HepG2 (cell line): ENCODE results near the gene CYP27A1.

Experiments used
- GABPB1 ChIP-seq: IDR thresholded peaks from 2 replicates; pipeline ENCODE4 v1.6.1; 2016; ENCODE audit warnings: mild to moderate bottlenecking, missing genetic modification reagents, moderate library complexity, missing compliant biosample characterization
- TFAP4 ChIP-seq: sonication (generic); IDR thresholded peaks from 2 replicates; pipeline ENCODE4 v1.6.1; 2016; ENCODE audit warnings: low read depth, borderline replicate concordance
- TF ChIP-seq, protein P1 (sequence below): sonication (generic); formaldehyde crosslinking; IDR thresholded peaks from 2 replicates; pipeline ENCODE4 v1.5.0; 2020; ENCODE audit warnings: mild to moderate bottlenecking, missing genetic modification reagents, moderate library complexity
- TF ChIP-seq, protein P2 (sequence below): sonication (generic); formaldehyde crosslinking; IDR thresholded peaks from 2 replicates; pipeline ENCODE4 v1.8.0; 2022; ENCODE audit warnings: low read depth, missing genetic modification reagents

DNA sequence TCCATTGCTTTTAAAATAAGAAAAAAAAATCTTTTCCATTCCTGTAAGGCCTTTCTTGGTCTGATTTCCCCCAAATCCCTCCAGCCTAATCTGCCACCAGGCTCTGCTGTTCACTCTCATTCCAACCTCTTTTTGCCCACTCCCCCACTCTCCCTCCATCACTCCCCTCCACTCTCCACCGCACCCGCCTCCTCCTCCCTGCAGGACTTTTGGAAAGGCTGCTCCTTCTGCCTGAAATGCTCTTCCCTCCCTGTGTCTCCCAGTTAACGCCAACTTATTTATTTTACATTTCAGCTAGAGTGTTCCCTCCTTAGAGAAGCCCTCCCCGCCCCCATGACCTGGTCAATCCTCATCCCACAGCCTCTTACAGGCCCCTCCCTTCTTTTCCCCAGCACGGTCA, 72.9 kb downstream of the CYP27A1 start:
- TF ChIP-seq, protein P1, sequence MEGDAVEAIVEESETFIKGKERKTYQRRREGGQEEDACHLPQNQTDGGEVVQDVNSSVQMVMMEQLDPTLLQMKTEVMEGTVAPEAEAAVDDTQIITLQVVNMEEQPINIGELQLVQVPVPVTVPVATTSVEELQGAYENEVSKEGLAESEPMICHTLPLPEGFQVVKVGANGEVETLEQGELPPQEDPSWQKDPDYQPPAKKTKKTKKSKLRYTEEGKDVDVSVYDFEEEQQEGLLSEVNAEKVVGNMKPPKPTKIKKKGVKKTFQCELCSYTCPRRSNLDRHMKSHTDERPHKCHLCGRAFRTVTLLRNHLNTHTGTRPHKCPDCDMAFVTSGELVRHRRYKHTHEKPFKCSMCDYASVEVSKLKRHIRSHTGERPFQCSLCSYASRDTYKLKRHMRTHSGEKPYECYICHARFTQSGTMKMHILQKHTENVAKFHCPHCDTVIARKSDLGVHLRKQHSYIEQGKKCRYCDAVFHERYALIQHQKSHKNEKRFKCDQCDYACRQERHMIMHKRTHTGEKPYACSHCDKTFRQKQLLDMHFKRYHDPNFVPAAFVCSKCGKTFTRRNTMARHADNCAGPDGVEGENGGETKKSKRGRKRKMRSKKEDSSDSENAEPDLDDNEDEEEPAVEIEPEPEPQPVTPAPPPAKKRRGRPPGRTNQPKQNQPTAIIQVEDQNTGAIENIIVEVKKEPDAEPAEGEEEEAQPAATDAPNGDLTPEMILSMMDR (CRISPR knock-in tag) = no peak
- TF ChIP-seq TFAP4 = no peak
- TF ChIP-seq GABPB1 = no peak
- TF ChIP-seq, protein P2, sequence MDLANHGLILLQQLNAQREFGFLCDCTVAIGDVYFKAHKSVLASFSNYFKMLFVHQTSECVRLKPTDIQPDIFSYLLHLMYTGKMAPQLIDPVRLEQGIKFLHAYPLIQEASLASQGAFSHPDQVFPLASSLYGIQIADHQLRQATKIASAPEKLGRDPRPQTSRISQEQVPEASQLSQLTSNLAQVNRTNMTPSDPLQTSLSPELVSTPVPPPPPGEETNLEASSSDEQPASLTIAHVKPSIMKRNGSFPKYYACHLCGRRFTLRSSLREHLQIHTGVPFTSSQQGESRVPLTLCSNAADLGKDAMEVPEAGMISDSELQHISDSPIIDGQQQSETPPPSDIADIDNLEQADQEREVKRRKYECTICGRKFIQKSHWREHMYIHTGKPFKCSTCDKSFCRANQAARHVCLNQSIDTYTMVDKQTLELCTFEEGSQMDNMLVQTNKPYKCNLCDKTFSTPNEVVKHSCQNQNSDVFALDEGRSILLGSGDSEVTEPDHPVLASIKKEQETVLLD (CRISPR knock-in tag) = no peak
